GM18499 (cell line): ENCODE results near the gene TMEM132C.

Experiments used
- ATAC-seq: cut with Tn5 transposase; IDR thresholded peaks from one replicate; pipeline ENCODE4 v1.9.1; 2021; ENCODE audit warnings: moderate number of reproducible peaks; ENCODE audit not compliant: insufficient read depth, unreplicated experiment

The TMEM132C gene

GRCh38 chr12:128687851-128688250, 420.9 kb downstream of the TMEM132C start:
- no peak for ATAC-seq

- ATAC-seq: no peak
Observed at GRCh38 chr12:128690641-128691040, 423.7 kb downstream of the TMEM132C start.

DNA sequence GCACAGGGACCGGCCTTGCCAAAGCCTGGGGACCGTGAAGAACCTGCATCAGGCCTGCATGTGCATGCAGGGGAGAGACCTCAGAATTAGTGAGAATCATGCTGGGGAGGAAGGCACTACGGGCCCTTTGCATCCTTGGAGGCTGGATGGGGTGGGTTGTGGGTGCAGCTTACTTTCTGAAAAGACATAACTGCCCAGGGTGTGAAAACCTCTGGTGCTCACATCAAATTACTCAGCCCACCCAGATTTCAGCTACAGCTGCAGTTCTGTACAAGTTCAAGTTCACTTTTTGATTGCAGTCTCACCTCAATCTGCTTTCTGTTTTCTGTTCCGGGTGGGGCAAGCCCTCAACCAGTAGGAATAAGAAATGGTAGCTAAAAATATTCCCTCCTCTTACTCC, 426.1 kb downstream of the TMEM132C start:
- no peak for ATAC-seq

- no peak for ATAC-seq
Observed at GRCh38 chr12:128693771-128694170, 426.8 kb downstream of the TMEM132C start.

DNA sequence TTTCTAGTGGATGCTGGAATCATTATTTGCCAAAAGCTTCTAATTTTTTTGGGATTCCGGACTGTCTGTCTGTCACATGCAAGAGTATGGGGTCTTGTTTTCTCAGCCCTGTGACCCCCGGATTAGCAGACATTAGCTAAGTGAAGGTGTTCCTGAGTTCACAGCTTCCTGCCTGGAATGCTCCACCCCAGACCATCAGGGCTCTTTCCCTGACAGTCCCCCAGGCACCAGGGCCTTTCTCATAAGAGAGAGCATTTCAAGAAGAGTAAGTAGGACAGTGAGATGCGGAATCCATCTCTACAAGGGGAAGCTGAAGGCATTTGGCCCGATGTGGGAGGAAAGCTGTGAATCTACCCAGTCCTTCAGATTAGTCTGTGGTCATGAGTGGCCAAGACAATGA, 427.5 kb downstream of the TMEM132C start:
- no peak for ATAC-seq

GRCh38 chr12:128695697-128696096, 428.7 kb downstream of the TMEM132C start:
- ATAC-seq: no peak

DNA sequence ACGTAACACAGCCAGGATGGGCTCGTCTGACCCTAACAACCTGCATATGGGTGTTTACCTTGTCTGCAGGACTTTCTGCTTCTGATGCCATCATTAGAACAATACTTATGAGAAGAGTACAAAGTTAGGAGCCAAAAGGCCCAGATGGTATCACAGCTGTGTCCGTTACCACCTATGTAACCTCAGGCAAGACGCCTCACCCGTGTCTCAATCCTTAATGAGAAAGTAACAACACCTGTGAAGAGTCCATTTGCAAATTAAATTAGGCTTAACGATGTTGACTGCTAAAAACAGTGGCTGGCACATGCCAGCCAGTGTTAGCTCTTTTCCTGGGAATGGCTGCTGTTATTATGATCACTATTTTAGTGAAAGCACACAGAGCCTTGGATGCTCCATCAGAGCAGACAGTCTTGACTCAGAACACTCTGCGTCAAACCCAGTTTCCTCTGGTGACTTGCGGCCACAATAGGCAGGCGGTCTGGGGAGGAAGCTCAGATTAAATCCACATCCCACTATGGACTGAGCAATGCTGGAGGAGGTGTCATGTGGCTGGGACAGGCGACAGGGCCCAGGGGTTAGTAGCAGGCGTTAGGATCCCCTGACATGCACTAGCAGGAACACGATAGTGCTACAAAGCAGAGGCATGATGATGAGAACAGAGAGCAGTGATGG, 431.5 kb downstream of the TMEM132C start:
- ATAC-seq: no peak

DNA sequence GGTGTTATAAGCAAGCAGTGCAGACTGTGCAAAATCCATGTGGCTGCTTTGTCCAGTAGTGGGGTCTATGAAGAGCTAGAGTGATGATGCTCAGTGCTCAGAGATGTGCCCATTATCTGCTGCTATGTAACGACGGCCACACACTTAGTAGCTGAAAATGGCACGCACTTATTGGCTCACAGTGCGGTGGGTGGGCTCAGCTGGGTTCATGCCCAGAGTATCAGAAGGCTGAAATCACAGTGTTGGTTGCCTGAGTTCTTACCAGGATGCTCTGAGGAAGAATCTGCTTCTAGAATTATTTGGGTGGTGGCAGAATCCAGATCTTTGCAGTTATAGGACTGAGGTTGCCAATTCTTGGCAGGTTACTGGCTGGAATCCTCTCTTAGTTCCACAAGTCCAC, 432.1 kb downstream of the TMEM132C start:
- ATAC-seq: no peak

DNA sequence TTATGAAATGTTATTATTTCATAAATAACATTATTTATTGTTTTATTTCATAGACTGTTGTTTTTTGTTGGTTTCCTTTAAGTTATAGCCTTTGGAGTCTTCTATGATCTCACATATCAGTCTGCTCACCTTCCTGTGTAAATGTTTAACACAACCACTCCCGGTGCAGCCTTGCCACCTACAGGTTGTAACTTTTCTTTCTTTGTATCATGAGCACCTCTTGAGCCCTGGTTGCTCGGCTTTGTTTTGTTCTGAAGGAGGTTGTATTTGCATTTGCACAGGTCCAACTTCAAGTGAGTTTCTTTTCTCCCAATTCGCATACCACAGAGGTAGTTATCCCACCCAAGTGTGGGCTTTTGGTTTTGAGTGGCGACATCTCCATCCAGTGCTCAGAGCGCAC, 435.4 kb downstream of the TMEM132C start:
- ATAC-seq: no peak

DNA sequence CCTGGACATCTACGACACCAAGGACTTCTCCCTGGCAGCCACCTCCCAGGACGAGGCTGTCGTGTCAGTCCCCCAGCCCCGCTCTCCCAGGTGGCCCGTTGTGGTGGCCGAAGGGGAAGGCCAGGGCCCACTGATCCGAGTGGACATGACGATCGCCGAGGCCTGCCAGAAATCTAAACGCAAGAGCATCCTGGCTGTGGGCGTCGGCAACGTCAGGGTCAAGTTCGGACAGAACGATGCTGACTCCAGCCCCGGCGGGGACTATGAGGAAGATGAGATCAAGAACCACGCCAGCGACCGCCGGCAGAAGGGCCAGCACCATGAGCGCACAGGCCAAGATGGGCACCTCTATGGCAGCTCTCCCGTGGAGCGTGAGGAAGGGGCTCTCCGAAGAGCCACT, 438.2 kb downstream of the TMEM132C start:
- no peak for ATAC-seq

- no peak for ATAC-seq
Observed at GRCh38 chr12:128707488-128707887, 440.5 kb downstream of the TMEM132C start.

DNA sequence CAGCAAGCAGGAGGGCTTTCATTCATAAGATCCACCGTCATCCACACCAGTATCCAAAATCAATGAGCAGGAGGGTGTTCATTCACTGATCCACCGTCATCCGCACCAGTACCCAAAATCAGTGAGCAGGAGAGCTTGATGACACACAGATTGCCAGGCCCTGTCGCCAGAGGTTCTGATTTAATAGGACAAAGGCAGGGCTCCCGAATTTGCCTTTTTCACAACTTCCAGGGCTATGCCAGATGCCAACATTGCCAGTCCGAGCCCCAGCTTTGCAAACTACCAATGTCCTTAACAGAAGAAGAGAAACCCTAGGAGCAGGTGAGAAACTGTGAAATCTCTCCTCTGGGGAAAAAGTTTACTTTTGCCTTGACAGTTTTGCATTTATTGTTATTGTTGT, 441.8 kb downstream of the TMEM132C start:
- no peak for ATAC-seq

GRCh38 chr12:128709660-128710059, 442.7 kb downstream of the TMEM132C start:
- ATAC-seq: no peak

DNA sequence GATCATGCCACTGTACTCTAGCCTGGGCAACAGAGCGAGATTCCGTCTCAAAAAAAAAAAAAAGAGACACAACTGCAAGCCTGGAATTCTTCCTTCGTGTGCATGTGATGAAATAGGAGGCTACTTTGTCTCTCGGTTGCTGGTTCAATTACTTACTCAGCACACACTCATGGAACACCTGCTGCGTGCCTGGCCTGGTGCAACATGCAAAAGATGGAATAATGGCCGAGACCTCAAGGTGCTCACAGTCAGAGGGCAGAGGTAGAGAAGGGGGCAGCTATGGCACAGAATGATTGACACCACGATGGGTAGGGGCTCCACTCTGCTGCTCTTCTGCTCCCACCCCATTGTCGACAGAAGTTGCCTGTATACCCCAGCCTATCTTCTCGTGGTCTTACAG, 444.5 kb downstream of the TMEM132C start:
- ATAC-seq: no peak

DNA sequence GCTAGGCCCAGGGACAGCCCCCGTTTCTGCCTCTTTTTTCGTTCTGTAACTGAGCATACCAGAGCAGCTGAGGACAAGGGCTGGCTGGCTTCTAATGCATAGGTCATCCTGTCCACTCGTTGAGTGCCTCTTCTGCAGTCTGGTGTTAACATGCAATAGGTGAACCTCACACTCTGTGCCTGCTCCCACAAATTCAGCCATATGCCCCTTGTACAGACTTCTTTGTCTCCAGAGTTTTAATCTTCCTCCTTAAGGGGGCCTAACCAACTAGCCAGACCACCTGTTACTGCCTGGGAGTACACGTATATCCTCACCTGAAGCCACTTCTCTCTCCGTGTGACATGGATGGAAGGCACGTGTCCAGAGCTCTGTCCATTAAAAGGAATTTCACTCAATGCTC, 445.7 kb downstream of the TMEM132C start:
- no peak for ATAC-seq

DNA sequence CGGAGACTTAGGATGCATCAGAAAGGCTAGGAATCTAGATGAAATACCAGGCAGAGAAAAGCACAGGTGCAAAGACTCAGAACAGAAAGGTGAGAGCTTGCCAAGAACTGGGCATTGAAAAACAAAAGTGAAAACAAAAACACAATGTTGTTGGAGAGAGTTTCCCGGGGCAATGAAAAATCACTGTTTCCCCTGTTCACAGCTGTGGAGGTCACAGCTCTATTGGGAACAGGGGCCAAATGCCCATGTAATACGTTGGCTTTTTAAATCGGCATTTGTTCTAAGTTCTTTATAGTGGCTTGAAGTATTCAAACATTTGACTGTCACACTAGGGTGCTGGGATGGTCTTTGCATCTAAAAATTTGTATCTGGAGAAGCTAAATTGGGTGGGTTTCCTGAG, 448.5 kb downstream of the TMEM132C start:
- no peak for ATAC-seq

DNA sequence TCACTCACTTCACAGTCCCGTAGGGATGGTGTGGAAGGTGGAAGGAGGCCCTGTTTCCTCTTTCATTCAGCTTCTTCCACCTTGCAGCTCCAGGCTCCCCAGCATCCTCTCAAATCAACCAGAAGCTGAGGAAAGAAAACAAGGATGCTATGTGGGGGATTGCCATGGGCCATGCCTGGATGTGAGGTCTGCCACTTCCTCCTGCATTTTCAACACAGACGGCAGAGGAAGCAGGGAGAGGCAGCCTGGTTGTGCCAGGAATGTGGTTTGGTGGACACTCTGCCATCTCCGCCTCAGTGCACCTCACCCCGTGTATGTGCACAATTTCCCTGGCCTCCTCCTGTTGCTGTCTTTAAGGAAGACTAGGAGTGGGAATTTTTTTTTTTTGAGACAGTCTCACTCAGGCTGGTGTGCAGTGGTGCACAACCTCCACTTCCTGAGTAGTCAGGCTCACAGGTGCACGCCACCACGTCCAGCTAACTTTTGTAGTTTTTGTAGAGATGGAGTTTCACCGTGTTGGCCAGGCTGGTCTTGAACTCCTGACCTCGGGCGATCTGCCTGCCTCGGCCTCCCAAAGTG, 457.6 kb downstream of the TMEM132C start:
- no peak for ATAC-seq

- no peak for ATAC-seq
Observed at GRCh38 chr12:128726886-128727285, 459.9 kb downstream of the TMEM132C start.

DNA sequence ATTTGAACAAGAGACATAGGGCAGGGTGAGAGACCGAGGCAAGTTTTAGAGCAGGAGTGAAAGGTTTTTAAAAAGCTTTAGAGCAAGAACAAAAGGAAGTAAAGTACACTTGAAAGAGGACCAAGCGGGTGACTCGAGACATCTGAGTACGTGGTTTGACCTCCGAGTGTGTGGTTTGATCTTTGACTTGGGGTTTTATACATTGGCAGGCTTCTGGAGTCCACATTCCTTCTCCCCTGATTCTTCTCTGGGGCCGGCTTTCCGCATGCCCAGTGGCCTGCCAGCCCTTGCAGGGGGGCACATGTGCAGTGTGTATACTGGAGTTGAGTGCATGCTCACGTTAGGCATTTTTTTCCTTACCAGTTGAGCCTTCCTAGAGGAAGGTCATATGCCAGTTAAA, 460.5 kb downstream of the TMEM132C start:
- no peak for ATAC-seq

DNA sequence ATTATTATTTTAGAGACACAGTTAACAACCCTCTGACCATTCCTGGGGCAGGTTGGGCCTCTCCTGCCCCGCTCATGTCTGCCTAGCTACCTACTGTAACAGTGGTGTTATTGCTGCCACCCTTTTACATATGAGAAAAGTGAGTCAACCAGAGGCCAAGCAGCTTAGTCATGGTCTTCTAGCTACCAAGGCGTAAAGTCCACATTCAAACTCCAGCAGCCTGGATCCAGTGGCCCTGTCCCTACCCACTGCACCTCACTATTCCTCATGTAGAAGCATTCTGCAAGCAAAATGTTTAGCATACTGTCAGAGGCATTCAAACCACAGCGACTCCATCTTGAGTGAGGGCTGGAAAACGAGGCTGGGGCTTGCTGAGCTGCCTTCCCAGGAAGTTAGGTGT, 461.0 kb downstream of the TMEM132C start:
- ATAC-seq: no peak

DNA sequence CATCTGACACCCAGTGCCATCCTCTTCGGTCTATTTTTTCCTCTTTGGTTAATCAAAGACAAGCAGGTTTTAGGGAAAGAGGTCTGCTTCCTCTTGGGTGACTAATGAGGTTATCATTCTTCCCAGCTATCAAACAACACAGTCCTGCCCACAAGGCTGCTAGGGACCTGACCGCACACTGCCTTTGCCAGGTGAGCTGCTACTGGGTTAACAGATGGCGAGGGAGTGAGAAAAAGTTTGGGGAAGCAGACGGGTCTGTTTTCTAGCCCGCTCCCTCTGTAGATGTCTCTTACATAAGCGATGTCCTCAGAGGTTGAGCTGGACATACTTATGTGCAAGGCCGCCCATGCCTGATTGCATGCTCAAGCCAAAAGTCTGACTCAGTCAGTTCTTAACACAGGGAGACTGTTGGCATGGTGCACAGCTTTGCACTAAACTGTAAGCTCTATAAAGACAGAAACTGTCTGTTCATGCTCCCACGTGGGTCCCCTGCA, 462.7 kb downstream of the TMEM132C start:
- no peak for ATAC-seq

DNA sequence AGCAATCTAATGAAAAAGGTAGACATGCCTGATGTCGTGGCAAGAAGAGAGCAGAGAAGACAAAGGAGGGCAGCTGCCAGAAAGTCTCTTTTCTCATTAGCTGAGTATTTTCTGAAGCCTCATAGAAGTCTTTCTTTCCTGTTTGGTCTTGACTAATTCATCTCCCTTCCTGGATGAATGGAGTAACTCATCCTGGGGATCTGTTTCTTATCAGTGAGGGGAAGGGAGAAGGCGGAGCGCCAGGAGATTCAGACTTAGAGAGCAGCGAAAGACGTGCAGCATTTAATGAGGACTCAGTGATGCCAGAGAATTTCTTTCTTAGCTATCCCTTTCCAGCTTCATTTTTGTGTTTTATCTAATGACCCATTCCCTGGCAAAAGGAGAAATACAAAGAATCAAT, 467.4 kb downstream of the TMEM132C start:
- ATAC-seq: no peak
